Activated CD8-positive, alpha-beta T cell treated with anti-CD3 and anti-CD28 coated beads for 36 hours (primary cell): ENCODE measurements around the gene SEPHS1. TPM values are rescaled to one million over a fixed set of nuclear protein-coding genes. Genes with fewer than 3 reads are reported as not detected.
"Not testable (repeated sequence)": the region's sequence is repeated elsewhere in the genome, so short reads cannot be mapped to it uniquely, and the experiment has no call there.

Source experiments
- ATAC-seq: fragments of 200-7000 bp; cut with Tn5 transposase; one replicate; pipeline ENCODE4 v1.10.0; 2021; ENCODE audit warnings: mild to moderate bottlenecking, moderate library complexity
- CTCF ChIA-PET: fragments of 350-600 bp; sonication (Branson Sonifier 250); formaldehyde crosslinking; loops from one replicate; lab custom pipeline; 2021; ENCODE audit warnings: antibody characterized with exemption; lab: Charles Lee
- POLR2A ChIA-PET: fragments of 350-600 bp; sonication (Branson Sonifier 250); formaldehyde crosslinking; loops from one replicate; lab custom pipeline; 2021; ENCODE audit warnings: antibody characterized with exemption; lab: Charles Lee
- DNase-seq: peaks from one replicate; pipeline ENCODE4 v3.0.0-alpha.2; 2020
- H3K27ac Mint-ChIP-seq: one replicate; pipeline ENCODE4 v1.8.0; 2021; ENCODE audit warnings: mild to moderate bottlenecking, mixed read lengths
- H3K27me3 Mint-ChIP-seq: one replicate; pipeline ENCODE4 v1.8.0; 2021; ENCODE audit warnings: mixed read lengths
- H3K36me3 Mint-ChIP-seq: one replicate; pipeline ENCODE4 v1.8.0; 2021; ENCODE audit warnings: low read depth, mixed read lengths
- H3K4me1 Mint-ChIP-seq: one replicate; pipeline ENCODE4 v1.8.0; 2021; ENCODE audit warnings: low read depth, mixed read lengths
- H3K4me3 Mint-ChIP-seq: one replicate; pipeline ENCODE4 v1.8.0; 2021; ENCODE audit warnings: mild to moderate bottlenecking, moderate library complexity, mixed read lengths
- H3K9me3 Mint-ChIP-seq: one replicate; pipeline ENCODE4 v1.8.0; 2021; ENCODE audit warnings: mixed read lengths
- CTCF ChIP-seq: fragments of 200-600 bp; IDR thresholded peaks from one replicate; pipeline ENCODE4 v1.8.0; 2022; ENCODE audit warnings: antibody characterized with exemption, mild to moderate bottlenecking
- intact Hi-C: fragments of 100-400 bp; cut with micrococcal nuclease; formaldehyde crosslinking; loops from one replicate; pipeline ENCODE4 v1.10.0; 2022
- total RNA-seq, 2 experiments: library from RNA; stranded (reverse); gene quantifications; one replicate each; pipeline ENCODE4 v1.2.3, GENCODE V29; 2021

Gene SEPHS1
- total RNA-seq, 2 experiments from 2014 or later, result 61.6 to 66.5 TPM

- Mint-ChIP-seq H3K4me1 (peaks cover 9% of the 10 kb centered on the region), H3K27me3 (no peaks in the 10 kb centered on the region), H3K4me3 (no peak overlapping the region), H3K36me3 (peaks cover 61% of the 10 kb centered on the region), H3K27ac (no peak overlapping the region), H3K9me3 (no peaks in the 10 kb centered on the region)
- DNase-seq (no peak), ATAC-seq (no peak)
- ChIA-PET POLR2A (interaction anchor here (0.7 kb wide), 1 partner anchor 11 kb away, joined by 4 read pairs; no protein-coding TSS in a partner anchor), CTCF (no interaction called here)
- intact Hi-C loops, result no loop called here
- no peak for TF ChIP-seq CTCF
Observed at GRCh38 chr10:13334556-13334955, 13.5 kb downstream of the SEPHS1 start.

- intact Hi-C loops, result no loop called here
- no peak overlapping the region for H3K27ac Mint-ChIP-seq
- no peaks in the 10 kb centered on the region for H3K4me1 Mint-ChIP-seq
- peaks cover 53% of the 10 kb centered on the region for H3K36me3 Mint-ChIP-seq
- no peak for TF ChIP-seq CTCF
- DNase-seq (no peak), ATAC-seq (no peak)
- H3K27me3 Mint-ChIP-seq, result no peaks in the 10 kb centered on the region
- CTCF ChIA-PET, result no interaction called here
- POLR2A ChIA-PET, result no interaction called here
- no peaks in the 10 kb centered on the region for H3K9me3 Mint-ChIP-seq
- H3K4me3 Mint-ChIP-seq, result no peak overlapping the region
Observed at GRCh38 chr10:13331646-13332045, 16.4 kb downstream of the SEPHS1 start.

DNA sequence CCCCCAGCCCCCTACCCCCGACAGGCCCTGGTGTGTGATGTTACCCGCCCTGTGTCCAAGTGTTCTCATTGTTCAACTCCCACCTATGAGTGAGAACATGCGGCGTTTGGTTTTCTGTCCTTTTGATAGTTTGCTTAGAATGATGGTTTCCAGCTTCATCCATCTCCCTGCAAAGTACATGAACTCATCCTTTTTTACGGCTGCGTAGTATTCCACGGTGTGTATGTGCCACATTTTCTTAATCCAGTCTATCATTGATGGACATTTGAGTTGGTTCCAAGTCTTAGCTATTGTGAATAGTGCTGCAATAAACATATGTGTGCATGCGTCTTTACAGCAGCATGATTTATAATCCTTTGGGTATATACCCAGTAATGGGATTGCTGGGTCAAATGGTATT, 17.1 kb downstream of the SEPHS1 start:
- ATAC-seq, H3K4me1 Mint-ChIP-seq, CTCF ChIA-PET, POLR2A ChIA-PET, DNase-seq, H3K9me3 Mint-ChIP-seq, H3K4me3 Mint-ChIP-seq, H3K27ac Mint-ChIP-seq, intact Hi-C loops, H3K27me3 Mint-ChIP-seq: not testable (repeated sequence)
- peaks cover 51% of the 10 kb centered on the region for H3K36me3 Mint-ChIP-seq

GRCh38 chr10:13329565-13329964, 18.5 kb downstream of the SEPHS1 start:
- no peak overlapping the region for H3K4me3 Mint-ChIP-seq
- ChIA-PET CTCF (no interaction called here), POLR2A (no interaction called here)
- no peak for DNase-seq
- H3K9me3 Mint-ChIP-seq, result no peaks in the 10 kb centered on the region
- peaks cover 59% of the 10 kb centered on the region for H3K36me3 Mint-ChIP-seq
- intact Hi-C loops, result no loop called here
- no peaks in the 10 kb centered on the region for H3K27me3 Mint-ChIP-seq
- H3K4me1 Mint-ChIP-seq, result no peaks in the 10 kb centered on the region
- no peak for ATAC-seq
- no peak for TF ChIP-seq CTCF
- no peak overlapping the region for H3K27ac Mint-ChIP-seq

DNA sequence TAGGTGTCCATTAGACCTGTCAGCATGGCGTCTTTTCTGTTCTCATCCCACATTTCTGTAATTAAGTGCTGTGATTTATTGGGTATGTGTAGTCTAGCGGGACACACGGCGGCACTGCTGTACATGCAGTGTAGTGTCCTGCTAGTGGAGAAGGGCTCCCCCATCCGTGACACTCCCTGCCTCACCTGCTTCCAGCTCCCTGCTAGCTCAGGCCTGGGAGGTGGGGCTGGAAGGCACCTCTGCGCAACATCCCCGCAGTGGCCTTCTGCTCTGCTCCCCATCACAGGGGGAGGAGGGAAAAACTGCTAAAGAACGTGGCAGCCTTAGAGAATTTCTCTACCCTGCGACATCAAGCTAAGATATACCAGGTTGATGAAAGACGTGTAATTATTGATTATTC, 19.5 kb downstream of the SEPHS1 start:
- H3K4me3 Mint-ChIP-seq, result no peak overlapping the region
- CTCF ChIA-PET, result no interaction called here
- H3K4me1 Mint-ChIP-seq, result no peaks in the 10 kb centered on the region
- H3K36me3 Mint-ChIP-seq, result peaks cover 63% of the 10 kb centered on the region
- DNase-seq (no peak), ATAC-seq (no peak)
- intact Hi-C loops, result no loop called here
- TF ChIP-seq CTCF, result no peak
- POLR2A ChIA-PET, result no interaction called here
- H3K9me3 Mint-ChIP-seq, result no peaks in the 10 kb centered on the region
- no peaks in the 10 kb centered on the region for H3K27me3 Mint-ChIP-seq
- H3K27ac Mint-ChIP-seq, result no peak overlapping the region

DNA sequence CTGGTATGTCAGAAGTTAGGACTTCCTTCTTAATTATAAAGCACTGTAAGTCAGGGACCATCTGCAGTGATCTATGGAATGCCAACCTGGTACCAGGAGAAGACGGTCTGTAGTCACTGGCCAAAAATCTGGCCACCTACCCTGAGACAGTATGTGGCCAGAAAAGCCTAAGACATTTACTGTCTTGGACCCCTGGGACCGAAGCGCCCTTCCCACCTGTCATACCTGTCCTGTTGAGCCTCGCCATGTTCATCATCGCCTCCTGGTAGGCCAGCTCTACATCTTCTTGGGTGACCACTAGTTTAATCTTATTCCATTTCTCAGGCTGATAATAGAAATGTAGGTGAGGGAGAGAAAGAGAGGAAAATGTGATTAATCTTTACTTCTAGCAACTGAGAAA, 20.0 kb downstream of the SEPHS1 start:
- intact Hi-C loops, result no loop called here
- ChIA-PET CTCF (no interaction called here), POLR2A (interaction anchor here (0.8 to 1.6 kb wide), 2 partner anchors 13 to 27 kb away, joined by 3 read pairs; no protein-coding TSS in a partner anchor)
- H3K4me1 Mint-ChIP-seq, result no peaks in the 10 kb centered on the region
- H3K27me3 Mint-ChIP-seq, result no peaks in the 10 kb centered on the region
- no peak for ATAC-seq
- H3K27ac Mint-ChIP-seq, result no peak overlapping the region
- no peak for TF ChIP-seq CTCF
- no peak for DNase-seq
- no peaks in the 10 kb centered on the region for H3K9me3 Mint-ChIP-seq
- H3K36me3 Mint-ChIP-seq, result peaks cover 61% of the 10 kb centered on the region
- no peak overlapping the region for H3K4me3 Mint-ChIP-seq
